Measurements from ENCODE around the gene RNF20. TPM values are rescaled to one million over a fixed set of nuclear protein-coding genes. Genes with fewer than 3 reads are reported as not detected.

Gene RNF20
- total RNA-seq, 4 donors from 2014 or later: 26.6 to 34.4 (median 29.7) TPM

DNA sequence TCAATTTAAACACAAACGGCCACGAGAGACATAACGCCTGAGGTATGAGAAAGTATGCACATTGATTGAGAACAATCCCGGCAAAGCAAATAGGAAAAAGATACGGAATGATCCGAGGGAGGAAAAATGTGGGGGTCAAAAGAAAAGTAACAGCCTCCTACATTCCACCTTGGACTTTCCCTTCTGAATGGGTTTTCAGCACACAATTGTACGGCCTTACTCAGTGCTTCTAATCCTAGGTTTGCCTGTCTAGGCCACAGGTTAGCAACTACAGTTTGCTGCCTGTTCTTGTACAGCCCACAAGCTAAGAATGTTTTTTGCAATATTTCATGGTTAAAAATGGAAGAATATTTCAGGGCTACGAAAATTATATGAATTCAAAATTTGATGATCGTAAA, 46.2 kb upstream of the RNF20 start:
- peaks cover 6 to 11% of the 10 kb centered on the region in 2 donors for H3K4me1 ChIP-seq
- peak overlapping the region; percentile 65 to 77 (median 75) for H3K27ac ChIP-seq
- H3K36me3 ChIP-seq: no peaks in the 10 kb centered on the region
- no peak for TF ChIP-seq CTCF (IDR thresholded peaks at IDR 0.05 in 4 of 5, conservative IDR thresholded peaks at IDR 0.05 in 1 of 5)
- TF ChIP-seq POLR2A (IDR thresholded peaks at IDR 0.05): no peak
- intact Hi-C loops (cut with DNase I; ENCODE audit: low total_unique reads) (loop anchor here (2.0 kb wide), 1 partner anchor 45 kb away; the partner anchor contains the start of gene RNF20), in situ Hi-C loops (cut with MboI; ENCODE audit: low sequenced_read_pairs in 4 of 4) (no loop called here)
- no peak for DNase-seq
- ATAC-seq: no peak
- H3K4me3 ChIP-seq: peak overlapping the region; percentile 67 to 81 (median 74)
- H3K9me3 ChIP-seq: no peaks in the 10 kb centered on the region
- H3K27me3 ChIP-seq: no peaks in the 10 kb centered on the region

- Histone ChIP-seq H3K27ac (no peak overlapping the region), H3K9me3 (no peaks in the 10 kb centered on the region), H3K4me3 (no peak overlapping the region), H3K27me3 (no peaks in the 10 kb centered on the region), H3K36me3 (no peaks in the 10 kb centered on the region), H3K4me1 (peaks cover 0 to 4% of the 10 kb centered on the region in 2 donors)
- intact Hi-C loops (cut with DNase I; ENCODE audit: low total_unique reads): no loop called here
- in situ Hi-C loops (cut with MboI; ENCODE audit: low sequenced_read_pairs in 4 of 4): no loop called here
- TF ChIP-seq CTCF (IDR thresholded peaks at IDR 0.05 in 4 of 5, conservative IDR thresholded peaks at IDR 0.05 in 1 of 5) (no peak), POLR2A (IDR thresholded peaks at IDR 0.05) (no peak)
- no peak for DNase-seq
- ATAC-seq: no peak
Measured at GRCh38 chr9:101495810-101496209, 37.8 kb upstream of the RNF20 start.

DNA sequence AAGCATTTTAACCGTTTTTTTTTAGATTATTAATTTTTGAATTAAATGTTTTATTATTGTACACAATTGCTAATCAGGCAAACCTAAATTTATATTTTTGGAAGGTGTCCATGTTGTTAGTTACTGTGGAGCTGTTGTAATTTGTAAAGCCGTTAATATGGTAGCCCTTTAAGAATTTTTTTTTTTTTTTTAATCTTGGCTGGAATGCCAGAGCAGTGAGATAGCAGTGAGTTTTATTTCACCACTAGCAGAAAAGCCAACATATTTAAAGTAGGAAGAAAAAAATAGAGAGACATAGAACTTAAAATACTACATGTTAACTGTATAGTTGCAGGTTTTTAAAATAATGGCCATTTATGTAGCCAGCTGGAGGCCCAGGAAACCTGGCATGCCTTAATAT, 35.3 kb upstream of the RNF20 start:
- TF ChIP-seq CTCF (IDR thresholded peaks at IDR 0.05 in 4 of 5, conservative IDR thresholded peaks at IDR 0.05 in 1 of 5) (no peak), POLR2A (IDR thresholded peaks at IDR 0.05) (no peak)
- H3K4me1 ChIP-seq: peaks cover 0 to 4% of the 10 kb centered on the region in 2 donors
- H3K27me3 ChIP-seq: no peaks in the 10 kb centered on the region
- in situ Hi-C loops (cut with MboI; ENCODE audit: low sequenced_read_pairs in 4 of 4): no loop called here
- intact Hi-C loops (cut with DNase I; ENCODE audit: low total_unique reads): no loop called here
- DNase-seq (no peak), ATAC-seq (no peak)
- no peak overlapping the region for H3K4me3 ChIP-seq
- H3K27ac ChIP-seq: no peak overlapping the region
- H3K36me3 ChIP-seq: no peaks in the 10 kb centered on the region
- H3K9me3 ChIP-seq: no peaks in the 10 kb centered on the region

- no peak overlapping the region for H3K4me3 ChIP-seq
- intact Hi-C loops (cut with DNase I; ENCODE audit: low total_unique reads) (no loop called here), in situ Hi-C loops (cut with MboI; ENCODE audit: low sequenced_read_pairs in 4 of 4) (no loop called here)
- H3K27me3 ChIP-seq: no peaks in the 10 kb centered on the region
- no peak overlapping the region for H3K27ac ChIP-seq
- ATAC-seq: no peak
- no peaks in the 10 kb centered on the region for H3K36me3 ChIP-seq
- no peak for DNase-seq
- H3K4me1 ChIP-seq: no peaks in the 10 kb centered on the region
- no peak for TF ChIP-seq CTCF (IDR thresholded peaks at IDR 0.05 in 4 of 5, conservative IDR thresholded peaks at IDR 0.05 in 1 of 5)
- no peak for TF ChIP-seq POLR2A (IDR thresholded peaks at IDR 0.05)
- no peaks in the 10 kb centered on the region for H3K9me3 ChIP-seq
Measured at GRCh38 chr9:101504188-101504587, 29.5 kb upstream of the RNF20 start.

GRCh38 chr9:101508211-101508610, 25.4 kb upstream of the RNF20 start:
- no peaks in the 10 kb centered on the region for H3K36me3 ChIP-seq
- TF ChIP-seq CTCF (IDR thresholded peaks at IDR 0.05 in 4 of 5, conservative IDR thresholded peaks at IDR 0.05 in 1 of 5) (no peak), POLR2A (IDR thresholded peaks at IDR 0.05) (no peak)
- H3K27ac ChIP-seq: no peak overlapping the region
- no peaks in the 10 kb centered on the region for H3K4me1 ChIP-seq
- H3K9me3 ChIP-seq: no peaks in the 10 kb centered on the region
- H3K27me3 ChIP-seq: no peaks in the 10 kb centered on the region
- no peak for DNase-seq
- intact Hi-C loops (cut with DNase I; ENCODE audit: low total_unique reads) (no loop called here), in situ Hi-C loops (cut with MboI; ENCODE audit: low sequenced_read_pairs in 4 of 4) (no loop called here)
- no peak for ATAC-seq
- no peak overlapping the region for H3K4me3 ChIP-seq

Measured in gastrocnemius medialis (tissue), 4 donors.